HG03439 (cell line): ENCODE results near the gene CTU2.

Experiments used
- ATAC-seq: cut with Tn5 transposase; IDR thresholded peaks from one replicate; pipeline ENCODE4 v1.9.1; 2021; ENCODE audit warnings: mild to moderate bottlenecking, moderate library complexity; ENCODE audit not compliant: unreplicated experiment

Gene CTU2

DNA sequence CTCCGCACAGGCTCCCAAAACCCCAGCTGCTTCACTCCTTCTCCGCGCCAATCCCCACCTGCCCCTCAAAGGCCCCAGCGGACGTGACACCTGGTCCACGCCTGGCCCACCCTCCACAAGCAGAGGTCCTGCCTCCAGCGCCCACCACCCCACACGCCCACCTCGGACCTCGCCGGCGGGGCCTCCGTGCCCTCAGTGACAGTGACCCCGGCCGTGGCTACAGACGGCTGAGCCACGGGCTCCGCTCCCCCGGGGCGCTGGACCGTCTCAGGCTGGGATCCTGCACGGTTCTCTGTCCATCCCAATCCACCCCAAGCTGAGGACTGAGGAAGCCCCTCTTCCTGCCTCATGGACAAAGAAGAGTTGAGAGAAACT, 53.7 kb downstream of the CTU2 start:
- ATAC-seq, result no peak

DNA sequence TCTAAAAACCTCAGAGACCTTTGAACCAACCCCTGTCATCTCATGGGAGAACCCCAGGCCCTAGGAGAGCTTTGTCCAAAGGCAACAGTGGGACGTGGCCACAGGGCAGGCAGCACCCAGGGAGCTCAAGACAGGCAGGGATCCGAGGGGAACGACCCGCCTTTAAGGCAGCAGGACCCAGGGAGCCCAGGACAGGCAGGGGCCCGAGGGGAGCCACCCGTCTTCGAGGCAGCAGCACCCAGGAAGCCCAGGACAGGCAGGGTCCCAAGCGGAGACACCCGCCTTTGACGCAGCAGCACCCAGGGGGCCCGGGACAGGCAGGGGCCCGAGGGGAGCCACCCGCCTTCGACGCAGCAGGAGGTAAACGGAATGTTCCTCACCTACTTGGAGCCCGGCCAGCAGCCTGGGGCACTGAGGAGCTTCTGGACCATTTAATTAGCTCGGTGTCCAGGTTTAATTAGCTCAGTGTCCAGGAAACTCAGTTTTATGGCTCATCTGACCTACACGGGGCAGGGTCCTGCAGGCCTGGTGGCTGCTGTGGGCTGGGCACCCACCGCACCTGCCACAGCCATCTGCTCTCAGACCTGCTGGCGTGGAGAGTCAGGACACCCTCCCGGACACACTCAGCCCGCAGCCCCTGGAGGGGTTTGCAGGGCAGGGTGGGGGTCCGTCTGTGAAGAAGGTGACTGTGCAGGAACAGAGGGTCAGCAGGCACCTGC, 54.3 kb downstream of the CTU2 start:
- ATAC-seq, result no peak

DNA sequence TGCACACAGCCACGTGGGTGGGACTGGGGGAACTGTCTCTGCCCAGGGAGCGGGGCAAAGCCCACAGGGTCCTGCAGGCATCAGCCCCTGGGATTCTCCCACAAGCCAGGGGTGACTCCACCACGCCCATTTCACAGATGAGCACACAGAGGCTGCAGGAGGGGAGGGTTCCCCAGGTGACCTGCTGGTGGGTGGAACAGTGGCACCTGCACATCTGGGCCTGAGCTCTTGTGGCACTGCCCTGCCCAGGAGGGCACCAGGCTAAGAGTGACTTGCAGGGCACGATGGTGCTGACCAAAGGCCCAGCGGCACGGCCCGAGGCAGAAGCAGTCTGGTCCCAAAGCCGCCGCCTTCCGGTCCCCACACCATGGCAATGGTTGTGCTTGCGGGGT, 54.8 kb downstream of the CTU2 start:
- ATAC-seq, result no peak

DNA sequence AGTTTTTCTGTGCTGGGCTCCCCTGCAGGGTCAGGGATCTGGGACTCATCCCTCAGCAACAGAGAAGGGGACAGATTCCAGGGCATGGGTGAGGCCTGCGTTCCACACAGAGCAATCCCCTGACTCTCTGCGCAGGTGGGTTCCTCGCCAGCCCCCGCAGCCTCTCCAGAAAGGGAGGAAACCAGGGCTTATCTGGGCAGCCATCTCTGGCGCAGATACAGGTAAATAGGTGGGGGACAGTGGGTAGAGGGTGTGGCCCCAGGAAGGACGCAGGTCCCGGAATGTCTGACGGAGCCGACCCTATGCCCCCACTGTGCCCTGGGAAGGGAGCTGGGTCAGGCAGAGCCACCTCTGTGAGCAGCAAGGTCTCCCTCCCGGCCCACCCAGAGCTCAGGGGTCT, 55.5 kb downstream of the CTU2 start:
- ATAC-seq, result no peak

DNA sequence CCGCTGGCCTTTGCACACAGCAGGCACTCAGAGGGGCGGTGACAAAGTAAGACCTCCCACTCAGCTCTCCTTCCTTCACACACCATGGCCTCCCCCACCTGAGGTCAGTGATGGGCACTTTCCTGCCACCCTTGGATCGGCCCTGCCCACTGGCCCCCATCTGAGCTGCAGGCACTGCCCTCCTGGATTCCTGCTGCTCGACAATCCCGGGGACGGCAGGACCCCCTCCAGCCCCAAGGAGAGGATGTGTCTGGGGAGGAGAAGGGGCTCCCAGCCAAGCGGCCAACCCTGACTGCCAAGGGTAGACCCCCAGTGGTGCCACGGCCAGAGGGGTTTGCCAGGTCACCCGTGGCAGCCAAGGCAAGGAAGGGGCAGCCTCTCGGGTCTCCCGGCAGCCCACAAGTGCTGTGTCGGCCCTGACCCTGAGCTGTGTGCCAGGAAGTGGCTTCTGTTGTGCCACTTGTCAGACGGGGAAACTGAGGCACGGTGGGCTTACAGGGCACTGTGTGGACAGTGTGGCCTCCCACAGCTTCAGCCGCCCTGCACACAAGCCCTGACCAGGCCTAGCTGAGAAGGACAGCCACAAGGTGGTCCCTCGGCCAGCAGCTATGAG, 56.1 kb downstream of the CTU2 start:
- ATAC-seq, result no peak

DNA sequence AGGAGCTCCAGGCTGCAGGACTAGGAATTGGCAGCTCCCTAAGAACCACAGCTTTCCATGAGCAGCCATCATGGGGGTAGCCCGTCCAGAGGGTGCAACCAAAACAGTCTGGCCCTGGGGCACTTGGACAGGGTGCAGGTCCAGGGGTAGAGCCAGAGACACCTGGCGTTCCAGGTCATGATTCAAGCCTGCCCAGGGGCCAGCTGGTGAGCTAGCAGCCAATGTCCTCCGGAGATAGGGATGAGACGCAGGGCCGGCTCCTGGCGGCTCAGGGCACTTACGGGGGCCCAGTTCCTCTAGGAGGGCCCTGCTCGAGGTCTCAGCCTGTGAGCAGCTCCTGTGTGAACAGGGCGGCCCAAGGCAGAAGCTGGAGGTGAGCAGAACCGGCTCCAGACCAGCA, 56.6 kb downstream of the CTU2 start:
- ATAC-seq, result no peak

DNA sequence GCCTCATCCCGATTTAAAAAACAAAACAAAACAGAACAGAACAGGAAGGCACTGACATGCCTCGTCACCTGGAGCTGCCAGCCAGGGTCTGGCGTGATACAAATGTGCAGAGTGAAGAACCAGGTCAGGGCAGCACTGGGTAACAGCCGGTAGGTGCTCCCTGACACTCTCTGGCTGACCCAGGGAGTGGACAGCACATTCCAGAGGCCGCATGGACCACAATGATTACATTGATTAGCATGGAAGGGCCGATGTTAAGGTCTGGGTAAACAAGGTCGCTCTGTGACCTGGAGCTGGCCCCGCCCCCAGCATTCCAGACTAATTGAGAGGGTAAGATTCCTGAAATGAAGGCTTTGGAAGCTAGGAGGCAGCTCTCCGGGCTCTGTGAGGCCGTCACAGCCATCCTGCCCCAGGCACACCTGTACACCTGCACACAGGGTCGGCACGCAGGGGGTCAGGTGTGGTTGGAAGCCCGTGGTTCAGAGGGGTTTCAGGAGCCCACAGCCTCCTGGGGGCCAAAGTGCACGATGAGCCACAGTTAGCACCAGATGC, 57.3 kb downstream of the CTU2 start:
- ATAC-seq, result no peak

DNA sequence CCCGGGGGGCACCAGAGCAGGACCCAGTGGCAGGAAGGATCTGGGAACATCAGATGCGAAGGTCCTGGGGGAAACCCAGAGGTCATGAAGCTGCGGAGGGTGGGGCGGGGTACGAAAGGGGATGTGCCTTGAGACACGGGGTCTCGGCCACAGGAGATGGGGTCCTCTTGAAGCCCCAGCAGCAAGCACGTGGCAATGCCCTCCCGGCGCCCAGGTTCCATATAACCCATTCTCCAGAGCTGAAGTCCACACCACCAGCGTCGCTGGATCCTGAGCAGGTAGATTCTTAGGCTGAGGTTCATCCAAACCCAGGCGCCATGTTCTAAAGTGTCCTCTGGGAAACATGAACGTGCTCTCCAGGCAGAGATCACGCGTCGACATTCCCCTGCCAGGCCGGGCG, 57.8 kb downstream of the CTU2 start:
- no peak for ATAC-seq

DNA sequence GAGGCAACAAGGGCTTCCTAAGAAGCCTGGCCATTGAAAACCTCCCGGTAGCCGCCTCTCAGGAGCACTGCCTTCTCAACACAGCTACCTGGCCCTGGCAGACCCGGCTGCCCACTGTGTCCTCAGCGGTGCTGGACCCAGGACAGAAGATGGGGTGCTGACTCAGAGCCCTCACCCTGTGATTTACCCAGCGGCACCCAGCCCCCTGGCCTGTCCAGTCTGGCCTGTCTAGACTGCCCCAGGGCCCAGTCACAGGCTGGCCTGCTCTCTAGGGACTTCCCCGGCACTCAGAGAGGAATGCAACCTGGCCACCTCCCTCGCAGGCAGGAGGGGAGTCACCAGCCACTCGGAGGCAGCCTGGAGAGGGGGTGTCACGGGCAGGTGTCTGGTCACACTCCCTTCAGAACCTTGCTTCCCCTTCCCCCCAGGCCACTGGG, 58.6 kb downstream of the CTU2 start:
- no peak for ATAC-seq
